GM19239 (cell line): Measurements from ENCODE around the gene KANSL3.

Experiments used
- DNase-seq: peaks from one replicate; pipeline ENCODE4 v3.0.0; 2011; ENCODE audit warnings: low spot score; ENCODE audit not compliant: insufficient read length
- FAIRE-seq: peaks from 2 replicates; lab custom pipeline; 2011; peaks lifted over from hg19 to GRCh38; lab: Jason Lieb, UNC

KANSL3 gene

DNA sequence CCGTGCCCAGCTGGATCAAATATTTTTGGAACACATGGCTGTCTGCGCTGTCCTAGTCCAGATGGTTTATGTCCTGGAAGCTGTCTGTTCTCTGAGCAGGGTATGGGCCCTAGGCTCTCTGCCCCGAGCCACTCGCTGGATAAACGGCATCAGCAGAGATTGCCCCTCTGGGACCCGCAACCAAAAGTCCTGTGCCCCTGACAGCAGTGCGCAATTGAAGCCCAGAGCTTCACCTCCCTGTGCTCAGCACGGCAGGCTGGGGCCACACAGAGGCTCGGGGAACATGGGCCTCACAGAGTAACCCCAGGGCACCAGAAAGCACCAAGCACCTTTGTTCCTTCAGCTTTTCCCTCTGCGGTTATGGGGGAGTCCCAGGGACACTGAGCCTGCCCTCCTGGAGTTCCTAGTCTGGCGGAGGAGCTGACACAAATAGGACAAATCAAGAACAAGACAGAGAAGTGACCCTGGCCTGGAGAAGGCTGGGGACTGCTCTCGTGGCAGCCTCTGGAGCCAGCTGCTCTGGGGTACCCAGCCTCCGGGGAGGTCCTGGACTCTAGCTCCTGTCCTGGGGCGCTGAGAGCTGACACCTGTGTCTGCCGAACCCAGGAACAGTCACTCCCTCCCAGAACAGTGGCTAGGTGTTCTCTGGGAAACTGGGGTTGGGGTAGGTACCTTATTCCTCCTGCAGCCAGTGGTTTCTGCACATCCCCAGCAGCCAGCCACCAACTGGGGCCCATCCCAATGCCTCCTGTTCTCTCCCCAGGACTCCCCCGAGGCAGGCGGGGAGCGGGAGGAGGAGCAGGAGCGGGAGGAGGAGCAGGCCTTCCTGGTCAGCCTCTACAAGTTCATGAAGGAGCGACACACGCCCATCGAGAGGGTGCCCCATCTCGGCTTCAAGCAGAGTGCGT is 89.3 kb downstream of the KANSL3 start:
- FAIRE-seq (no peak), DNase-seq (no peak)

GRCh38 chr2:96547731-96548171 is 90.4 kb downstream of the KANSL3 start:
- DNase-seq (no peak), FAIRE-seq (no peak)

- FAIRE-seq: no peak
- no peak for DNase-seq
These were observed 90.9 kb downstream of the KANSL3 start for GRCh38 chr2:96547203-96547641.

DNA sequence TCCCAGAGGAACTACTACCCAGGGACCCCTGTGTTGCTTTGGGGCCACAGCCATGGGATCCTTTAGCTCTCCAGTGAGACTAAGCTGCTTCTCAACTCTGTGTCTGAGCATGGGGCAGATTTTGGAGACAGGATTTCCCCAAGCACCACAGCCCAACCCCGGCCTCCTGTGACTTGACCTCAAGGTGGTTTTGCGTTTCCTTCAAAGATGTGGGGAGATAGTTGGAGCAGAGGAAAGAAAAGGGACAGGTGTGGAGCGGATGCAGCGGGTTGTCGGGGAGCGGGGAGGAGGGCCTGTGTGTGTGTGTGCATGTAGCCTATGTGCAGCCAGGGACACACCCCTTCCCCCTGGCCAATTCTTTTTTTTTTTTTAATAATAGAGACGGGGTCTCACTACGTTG is 91.3 kb downstream of the KANSL3 start:
- no peak for DNase-seq
- no peak for FAIRE-seq

DNA sequence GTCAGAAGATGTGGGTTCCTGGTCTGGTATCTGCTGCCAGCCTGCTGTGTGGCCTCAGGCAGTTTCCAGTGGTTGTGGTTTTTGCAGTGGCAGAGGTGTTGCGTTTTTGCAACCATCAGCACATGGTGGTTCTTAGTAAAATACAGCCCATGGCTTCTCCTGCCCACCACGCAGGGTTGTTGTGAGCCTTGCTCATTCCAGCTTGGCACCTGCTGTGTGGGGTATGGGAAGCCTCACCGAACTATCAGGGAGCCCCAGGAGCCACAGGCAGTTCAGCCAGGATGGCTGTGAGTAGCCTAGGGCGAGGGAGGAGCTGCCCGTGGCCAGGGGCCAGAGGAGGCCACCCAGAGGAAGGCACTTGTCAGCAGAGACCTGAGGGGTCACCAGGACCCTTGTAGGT is 91.8 kb downstream of the KANSL3 start:
- FAIRE-seq: no peak
- DNase-seq: no peak
